Measurements from ENCODE around the gene PRSS21.

DNA sequence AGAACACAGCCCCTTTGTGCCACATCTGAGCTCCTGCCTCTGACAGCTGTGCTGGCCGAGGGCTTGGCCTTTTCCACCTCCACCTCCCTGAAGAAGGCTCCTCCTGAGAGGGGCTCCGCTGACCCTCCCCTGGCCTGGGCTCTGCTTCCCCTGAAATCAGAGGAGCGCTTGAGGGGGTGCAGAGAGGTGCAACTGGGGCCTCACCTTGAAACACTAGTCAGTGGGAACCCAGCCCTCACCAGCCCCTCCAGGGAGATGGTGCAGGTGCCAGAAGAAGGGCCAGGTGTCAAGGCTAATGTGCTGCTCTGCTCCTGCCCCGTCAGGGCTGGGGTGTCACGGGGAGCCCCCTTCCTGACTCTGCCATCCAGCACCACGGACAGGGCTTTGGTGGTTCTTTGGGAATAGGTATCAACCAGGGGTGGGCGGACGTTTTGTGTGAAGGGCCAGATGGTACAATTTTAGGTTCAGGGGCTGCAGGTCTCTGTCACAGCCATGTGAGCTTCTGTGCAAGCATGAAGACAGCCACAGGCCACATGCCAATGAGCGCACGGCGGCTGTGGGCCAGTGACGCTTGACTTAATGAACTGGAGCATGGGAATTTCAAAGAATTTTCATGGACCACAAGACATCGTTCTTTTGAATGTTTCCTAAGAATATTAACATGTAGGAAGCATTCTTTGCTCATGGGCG is 10.9 kb downstream of the PRSS21 start:
- TF ChIP-seq, protein P1, sequence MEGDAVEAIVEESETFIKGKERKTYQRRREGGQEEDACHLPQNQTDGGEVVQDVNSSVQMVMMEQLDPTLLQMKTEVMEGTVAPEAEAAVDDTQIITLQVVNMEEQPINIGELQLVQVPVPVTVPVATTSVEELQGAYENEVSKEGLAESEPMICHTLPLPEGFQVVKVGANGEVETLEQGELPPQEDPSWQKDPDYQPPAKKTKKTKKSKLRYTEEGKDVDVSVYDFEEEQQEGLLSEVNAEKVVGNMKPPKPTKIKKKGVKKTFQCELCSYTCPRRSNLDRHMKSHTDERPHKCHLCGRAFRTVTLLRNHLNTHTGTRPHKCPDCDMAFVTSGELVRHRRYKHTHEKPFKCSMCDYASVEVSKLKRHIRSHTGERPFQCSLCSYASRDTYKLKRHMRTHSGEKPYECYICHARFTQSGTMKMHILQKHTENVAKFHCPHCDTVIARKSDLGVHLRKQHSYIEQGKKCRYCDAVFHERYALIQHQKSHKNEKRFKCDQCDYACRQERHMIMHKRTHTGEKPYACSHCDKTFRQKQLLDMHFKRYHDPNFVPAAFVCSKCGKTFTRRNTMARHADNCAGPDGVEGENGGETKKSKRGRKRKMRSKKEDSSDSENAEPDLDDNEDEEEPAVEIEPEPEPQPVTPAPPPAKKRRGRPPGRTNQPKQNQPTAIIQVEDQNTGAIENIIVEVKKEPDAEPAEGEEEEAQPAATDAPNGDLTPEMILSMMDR (tag by site-specific recombination; IDR thresholded peaks at IDR 0.05) = no peak
- TF ChIP-seq PATZ1 (tag by site-specific recombination; IDR thresholded peaks at IDR 0.05) (no peak), ZSCAN23 (tag by site-specific recombination; IDR thresholded peaks at IDR 0.05) (no peak), MEIS1 (CRISPR knock-in tag; IDR thresholded peaks at IDR 0.05; ENCODE audit: borderline replicate concordance) (no peak), ZNF791 (tag by site-specific recombination; IDR thresholded peaks at IDR 0.05) (no peak), ZNF777 (tag by site-specific recombination; IDR thresholded peaks at IDR 0.05; ENCODE audit: borderline replicate concordance) (no peak), ZBTB8A (tag by site-specific recombination; IDR thresholded peaks at IDR 0.05) (no peak), ZNF274 (IDR thresholded peaks at IDR 0.05; ENCODE audit: low read length) (no peak), ZNF274 (tag by site-specific recombination; IDR thresholded peaks at IDR 0.05; ENCODE audit: borderline replicate concordance) (no peak), TRIM28 (IDR thresholded peaks at IDR 0.05; ENCODE audit: borderline replicate concordance, low read length) (no peak), ZNF837 (tag by site-specific recombination; IDR thresholded peaks at IDR 0.05) (no peak), ZBTB21 (tag by site-specific recombination; IDR thresholded peaks at IDR 0.05) (no peak), ZNF514 (tag by site-specific recombination; IDR thresholded peaks at IDR 0.05) (no peak), ZNF23 (tag by site-specific recombination; IDR thresholded peaks at IDR 0.05; ENCODE audit: borderline replicate concordance) (no peak), ZBTB11 (tag by site-specific recombination; conservative IDR thresholded peaks at IDR 0.05; ENCODE audit: low read depth) (no peak)
